Peyer's patch (tissue), 4 donors: Measurements from ENCODE around the gene FGFR2. TPM values are rescaled to one million over a fixed set of nuclear protein-coding genes. Genes with fewer than 3 reads are reported as not detected.

Experiments used
- DNase-seq, 3 donors: peaks; one replicate each; pipeline ENCODE4 v3.0.0-alpha.2; 2017 to 2019
- H3K27ac ChIP-seq, 4 donors: fragments of 200-600 bp; sonication (generic); one replicate each; pipeline ENCODE4 v1.5.1; 2016 to 2019
- H3K27me3 ChIP-seq, 2 donors: fragments of 200-600 bp; sonication (generic); one replicate each; pipeline ENCODE4 v1.5.1; 2019
- H3K36me3 ChIP-seq, 3 donors: fragments of 200-600 bp; sonication (generic); one replicate each; pipeline ENCODE4 v1.5.1; 2016 to 2019
- H3K4me1 ChIP-seq, 4 donors: fragments of 200-600 bp; sonication (generic); one replicate each; pipeline ENCODE4 v1.5.1; 2016 to 2019
- H3K4me3 ChIP-seq, 4 donors: fragments of 200-600 bp; sonication (generic); 1 replicate in 3 of 4; 2 replicates in 1 of 4; pipeline ENCODE4 v1.5.1; 2016 to 2019; ENCODE audit warnings: mild to moderate bottlenecking in 1 of 4
- H3K9me3 ChIP-seq, 4 donors: fragments of 200-600 bp; sonication (generic); one replicate each; pipeline ENCODE4 v1.5.1; 2016 to 2019; ENCODE audit warnings: mild to moderate bottlenecking in 1 of 4
- CTCF ChIP-seq, 6 experiments: fragments of 450-650 bp in 4 of 6; fragments of 200-600 bp in 2 of 6; sonication (generic) in 1 of 6; IDR thresholded peaks; one replicate each; pipeline ENCODE4 v1.5.1; 2017 to 2019; ENCODE audit warnings: antibody characterized with exemption in 6 of 6, mild to moderate bottlenecking in 3 of 6, moderate library complexity in 1 of 6
- POLR2A ChIP-seq, 2 donors: fragments of 450-650 bp; IDR thresholded peaks; one replicate each; pipeline ENCODE4 v1.5.1; 2017; ENCODE audit warnings: antibody characterized with exemption in 2 of 2, mild to moderate bottlenecking in 2 of 2, moderate library complexity in 2 of 2
- total RNA-seq, 4 donors: library from RNA; depleted of rRNA; stranded (reverse); fragments of >200 nt; gene quantifications; one replicate each; pipeline ENCODE4 v1.1.0, GENCODE V29; 2016

FGFR2 gene
- total RNA-seq, 4 donors from 2014 or later: 12.9 to 22.9 (median 19.9) TPM

- no peak overlapping the region for H3K27ac ChIP-seq
- no peaks in the 10 kb centered on the region for H3K9me3 ChIP-seq
- no peaks in the 10 kb centered on the region for H3K36me3 ChIP-seq
- DNase-seq: no peak
- H3K4me1 ChIP-seq: no peaks in the 10 kb centered on the region
- TF ChIP-seq POLR2A (IDR thresholded peaks at IDR 0.05) (no peak), CTCF (IDR thresholded peaks at IDR 0.05) (no peak)
- H3K27me3 ChIP-seq: no peaks in the 10 kb centered on the region
- H3K4me3 ChIP-seq: no peak overlapping the region
Observed at GRCh38 chr10:121590772-121591171, 7.5 kb downstream of the FGFR2 start.

- H3K9me3 ChIP-seq: no peaks in the 10 kb centered on the region
- H3K4me3 ChIP-seq: no peak overlapping the region
- no peaks in the 10 kb centered on the region for H3K27me3 ChIP-seq
- TF ChIP-seq CTCF (IDR thresholded peaks at IDR 0.05) (no peak), POLR2A (IDR thresholded peaks at IDR 0.05) (no peak)
- H3K27ac ChIP-seq: no peak overlapping the region
- no peaks in the 10 kb centered on the region for H3K4me1 ChIP-seq
- no peak for DNase-seq
- H3K36me3 ChIP-seq: no peaks in the 10 kb centered on the region
Observed at GRCh38 chr10:121589553-121589952, 8.7 kb downstream of the FGFR2 start.

- Histone ChIP-seq H3K4me1 (peaks cover 0 to 3% (median 0%) of the 10 kb centered on the region in 4 donors), H3K4me3 (no peak overlapping the region), H3K9me3 (no peaks in the 10 kb centered on the region), H3K27ac (no peak overlapping the region), H3K36me3 (no peaks in the 10 kb centered on the region), H3K27me3 (no peaks in the 10 kb centered on the region)
- DNase-seq: no peak
- no peak for TF ChIP-seq CTCF (IDR thresholded peaks at IDR 0.05)
- no peak for TF ChIP-seq POLR2A (IDR thresholded peaks at IDR 0.05)
Observed at GRCh38 chr10:121583857-121584256, 14.4 kb downstream of the FGFR2 start.

GRCh38 chr10:121583258-121583657 is 15.0 kb downstream of the FGFR2 start:
- H3K27ac ChIP-seq: no peak overlapping the region

GRCh38 chr10:121580276-121581116 is 17.7 kb downstream of the FGFR2 start:
- H3K4me3 ChIP-seq: no peak overlapping the region
- DNase-seq: no peak
- peaks cover 0 to 7% (median 0%) of the 10 kb centered on the region in 4 donors for H3K4me1 ChIP-seq
- no peaks in the 10 kb centered on the region for H3K27me3 ChIP-seq
- H3K36me3 ChIP-seq: no peaks in the 10 kb centered on the region
- TF ChIP-seq POLR2A (IDR thresholded peaks at IDR 0.05): no peak
- TF ChIP-seq CTCF (IDR thresholded peaks at IDR 0.05): no peak
- no peaks in the 10 kb centered on the region for H3K9me3 ChIP-seq
- no peak overlapping the region for H3K27ac ChIP-seq

More at GRCh38 chr10:121583258-121583657, 15.0 kb downstream of the FGFR2 start:
- DNase-seq: no peak
- H3K27me3 ChIP-seq: no peaks in the 10 kb centered on the region
- no peak overlapping the region for H3K4me3 ChIP-seq
- H3K36me3 ChIP-seq: no peaks in the 10 kb centered on the region
- TF ChIP-seq POLR2A (IDR thresholded peaks at IDR 0.05): no peak
- no peak for TF ChIP-seq CTCF (IDR thresholded peaks at IDR 0.05)
- H3K9me3 ChIP-seq: no peaks in the 10 kb centered on the region
- H3K4me1 ChIP-seq: peaks cover 0 to 7% (median 0%) of the 10 kb centered on the region in 4 donors
